Immature natural killer cell (primary cell): ENCODE results near the gene PRR16. TPM values are rescaled to one million over a fixed set of nuclear protein-coding genes. Genes with fewer than 3 reads are reported as not detected.

Source experiments
- DNase-seq, 3 donors: peaks; one replicate each; pipeline ENCODE4 v3.0.0; 2022; ENCODE audit warnings: mixed read lengths in 1 of 3
- H3K27ac Mint-ChIP-seq, 6 donors: one replicate each; pipeline ENCODE4 v1.8.0; 2020; ENCODE audit warnings: mixed read lengths in 6 of 6, mild to moderate bottlenecking in 5 of 6, inconsistent platforms in 4 of 6, moderate library complexity in 3 of 6
- H3K27me3 Mint-ChIP-seq, 3 donors: one replicate each; pipeline ENCODE4 v1.8.0; 2020 to 2021; ENCODE audit warnings: low read depth in 3 of 3, mild to moderate bottlenecking in 3 of 3, mixed read lengths in 3 of 3, moderate library complexity in 3 of 3, inconsistent platforms in 1 of 3
- H3K36me3 Mint-ChIP-seq, 3 donors: one replicate each; pipeline ENCODE4 v1.8.0; 2020; ENCODE audit warnings: mixed read lengths in 3 of 3, inconsistent platforms in 2 of 3, mild to moderate bottlenecking in 2 of 3
- H3K4me1 Mint-ChIP-seq, 2 donors: one replicate each; pipeline ENCODE4 v1.8.0; 2020; ENCODE audit warnings: inconsistent platforms in 2 of 2, mild to moderate bottlenecking in 2 of 2, mixed read lengths in 2 of 2, moderate library complexity in 1 of 2
- H3K4me3 Mint-ChIP-seq, 5 donors: one replicate each; pipeline ENCODE4 v1.8.0; 2020; ENCODE audit warnings: mild to moderate bottlenecking in 5 of 5, mixed read lengths in 5 of 5, inconsistent platforms in 3 of 5, moderate library complexity in 3 of 5
- H3K9me3 Mint-ChIP-seq, 6 donors: one replicate each; pipeline ENCODE4 v1.8.0; 2020; ENCODE audit warnings: mild to moderate bottlenecking in 6 of 6, mixed read lengths in 6 of 6, inconsistent platforms in 4 of 6, moderate library complexity in 3 of 6
- polyA plus RNA-seq, 3 donors: library from polyadenylated mRNA; unstranded; fragments of 300-500 nt; fragmentation: Illumina TruSeq; gene quantifications; one replicate each; pipeline ENCODE4 v1.2.3, GENCODE V29; 2021

The PRR16 gene
- polyA plus RNA-seq, 3 donors from 2014 or later: not detected

- Mint-ChIP-seq H3K27ac (no peak overlapping the region), H3K36me3 (no peaks in the 10 kb centered on the region), H3K27me3 (no peaks in the 10 kb centered on the region), H3K4me3 (no peak overlapping the region), H3K4me1 (no peaks in the 10 kb centered on the region), H3K9me3 (peaks cover 7 to 32% (median 23%) of the 10 kb centered on the region in 6 donors)
- DNase-seq: no peak
These were observed 122.5 kb downstream of the PRR16 start for GRCh38 chr5:120586646-120587045.

DNA sequence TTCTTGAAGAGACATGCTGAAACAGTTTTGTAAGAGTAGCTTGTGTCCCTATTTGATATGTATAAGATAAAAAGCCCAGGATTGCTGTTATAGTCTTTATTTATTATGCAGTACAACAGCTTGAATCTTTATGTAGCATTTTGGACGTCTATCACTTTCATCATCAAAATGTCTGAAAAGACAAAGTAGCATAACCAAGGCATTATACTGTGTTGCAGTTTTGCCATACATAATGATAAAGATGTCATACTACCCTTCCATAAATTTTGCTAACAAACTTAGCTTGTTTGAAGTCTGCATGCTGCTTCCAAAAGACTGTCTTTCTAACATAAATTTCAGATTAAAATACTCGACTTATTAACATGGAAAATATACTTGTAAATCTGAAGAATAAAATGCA is 127.8 kb downstream of the PRR16 start:
- DNase-seq: no peak
- no peaks in the 10 kb centered on the region for H3K4me1 Mint-ChIP-seq
- H3K4me3 Mint-ChIP-seq: no peak overlapping the region
- no peak overlapping the region for H3K27ac Mint-ChIP-seq
- peaks cover 5 to 24% (median 12%) of the 10 kb centered on the region in 6 donors for H3K9me3 Mint-ChIP-seq
- no peaks in the 10 kb centered on the region for H3K36me3 Mint-ChIP-seq
- peaks cover 0 to 2% (median 0%) of the 10 kb centered on the region in 3 donors for H3K27me3 Mint-ChIP-seq

DNA sequence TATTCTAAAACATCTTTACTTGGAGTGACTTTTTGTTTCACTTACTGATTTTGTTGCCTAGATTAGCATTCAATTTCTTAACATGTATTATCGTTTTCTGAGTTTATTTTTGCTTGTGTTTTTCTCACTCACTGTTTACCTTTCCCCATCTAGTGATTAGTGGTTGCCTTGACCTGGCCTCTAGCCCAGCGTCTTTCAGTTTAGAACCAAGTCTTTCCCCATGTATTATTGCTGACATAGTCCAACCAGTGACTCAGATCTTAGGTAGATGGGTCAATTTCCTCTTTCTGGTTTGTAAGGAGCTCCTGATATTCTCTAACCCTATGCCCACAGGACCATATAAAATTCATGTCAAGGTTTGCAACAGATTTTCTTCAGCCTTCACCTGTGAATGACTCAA is 135.5 kb downstream of the PRR16 start:
- no peaks in the 10 kb centered on the region for H3K36me3 Mint-ChIP-seq

DNA sequence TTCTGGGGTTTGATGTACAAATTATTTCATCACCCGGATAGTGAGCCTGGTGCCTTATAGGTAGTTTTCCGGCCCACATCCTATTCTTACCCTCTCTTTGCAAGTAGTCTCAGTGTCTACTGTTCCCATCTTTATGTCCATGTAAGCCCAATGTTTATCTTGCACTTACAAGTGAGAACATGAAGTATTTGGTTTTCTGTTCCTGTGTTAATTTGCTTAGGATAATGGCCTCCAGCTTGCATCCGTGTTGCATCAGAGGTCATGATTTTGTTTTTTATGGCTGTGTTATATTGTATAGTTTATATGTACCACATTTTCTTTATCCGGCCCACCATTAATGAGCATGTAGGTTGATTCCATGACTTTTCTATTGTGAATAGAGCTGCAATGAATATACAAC is 136.5 kb downstream of the PRR16 start:
- no peak overlapping the region for H3K27ac Mint-ChIP-seq
- no peak overlapping the region for H3K4me3 Mint-ChIP-seq
- no peak for DNase-seq
- H3K4me1 Mint-ChIP-seq: no peaks in the 10 kb centered on the region
- H3K36me3 Mint-ChIP-seq: no peaks in the 10 kb centered on the region
- H3K27me3 Mint-ChIP-seq: no peaks in the 10 kb centered on the region
- peaks cover 8 to 47% (median 20%) of the 10 kb centered on the region in 6 donors for H3K9me3 Mint-ChIP-seq

More for the DNA sequence above, 135.5 kb downstream of the PRR16 start:
- Mint-ChIP-seq H3K9me3 (peaks cover 10 to 40% (median 18%) of the 10 kb centered on the region in 6 donors), H3K27me3 (no peaks in the 10 kb centered on the region), H3K4me3 (no peak overlapping the region), H3K4me1 (no peaks in the 10 kb centered on the region), H3K27ac (no peak overlapping the region)
- no peak for DNase-seq

- Mint-ChIP-seq H3K36me3 (no peaks in the 10 kb centered on the region), H3K27ac (no peak overlapping the region), H3K27me3 (no peaks in the 10 kb centered on the region), H3K4me1 (no peaks in the 10 kb centered on the region), H3K4me3 (no peak overlapping the region), H3K9me3 (peaks cover 6 to 51% (median 24%) of the 10 kb centered on the region in 6 donors)
- no peak for DNase-seq
These were observed 137.9 kb downstream of the PRR16 start for GRCh38 chr5:120602033-120602432.

DNA sequence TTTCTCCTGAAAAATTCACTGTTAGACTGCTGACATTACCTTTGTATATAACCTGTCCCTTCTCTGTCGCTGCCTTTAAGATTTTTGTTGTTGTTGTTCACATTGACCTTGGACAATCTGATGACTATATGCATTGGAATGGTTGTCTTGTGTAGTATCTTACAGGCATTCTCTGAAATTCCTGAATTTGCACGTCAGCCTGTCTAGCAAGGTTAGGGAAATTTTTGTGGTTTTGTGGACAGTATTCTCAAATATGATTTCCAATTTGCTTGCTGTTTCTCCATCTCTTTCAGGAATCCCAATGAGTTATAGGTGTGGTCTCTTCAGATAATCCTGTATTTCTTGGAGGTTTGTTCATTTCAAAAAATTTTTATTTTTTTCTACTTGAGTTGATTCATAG is 140.8 kb downstream of the PRR16 start:
- Mint-ChIP-seq H3K9me3 (peaks cover 0 to 59% (median 23%) of the 10 kb centered on the region in 6 donors), H3K4me1 (no peaks in the 10 kb centered on the region), H3K4me3 (no peak overlapping the region), H3K27ac (no peak overlapping the region), H3K27me3 (no peaks in the 10 kb centered on the region), H3K36me3 (no peaks in the 10 kb centered on the region)
- DNase-seq: no peak

DNA sequence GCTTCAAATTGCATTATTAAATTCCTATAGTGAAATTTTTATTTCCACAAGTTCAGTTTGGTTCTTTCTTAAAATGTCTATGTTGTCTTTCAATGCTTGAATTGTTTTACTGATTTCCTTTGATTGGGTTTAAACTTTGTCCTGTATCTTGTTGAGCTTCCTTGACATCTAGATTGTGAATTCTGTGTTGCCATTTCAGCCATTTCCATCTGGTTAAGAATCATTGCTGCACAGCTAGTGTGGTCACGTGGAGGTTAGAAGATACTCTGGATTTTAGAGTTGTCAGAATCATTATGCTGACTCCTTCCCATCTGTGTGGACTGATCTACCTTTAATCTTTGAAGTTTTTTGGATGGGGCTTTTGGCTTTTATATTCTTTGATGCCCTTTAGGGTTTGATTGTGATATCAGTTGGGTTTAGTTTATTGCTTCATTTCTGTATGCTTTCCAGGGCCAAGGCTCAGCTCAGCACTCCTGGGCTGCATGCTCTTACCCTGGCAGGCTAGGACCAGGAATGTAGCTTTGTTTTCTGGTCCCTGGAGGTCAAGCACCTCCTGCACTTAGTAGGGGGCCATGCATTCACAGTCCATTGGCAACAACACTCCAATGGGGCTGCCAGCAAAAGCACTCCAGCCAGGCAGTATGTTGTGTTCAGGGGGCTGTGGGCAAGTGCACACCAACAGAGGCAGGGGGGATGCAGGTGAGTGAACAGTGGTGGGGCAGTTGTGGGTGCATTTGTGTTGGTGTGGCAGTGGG is 141.4 kb downstream of the PRR16 start:
- DNase-seq: no peak
- Mint-ChIP-seq H3K9me3 (peaks cover 0 to 59% (median 24%) of the 10 kb centered on the region in 6 donors), H3K36me3 (no peaks in the 10 kb centered on the region), H3K27ac (no peak overlapping the region), H3K4me1 (no peaks in the 10 kb centered on the region), H3K4me3 (no peak overlapping the region), H3K27me3 (no peaks in the 10 kb centered on the region)

DNA sequence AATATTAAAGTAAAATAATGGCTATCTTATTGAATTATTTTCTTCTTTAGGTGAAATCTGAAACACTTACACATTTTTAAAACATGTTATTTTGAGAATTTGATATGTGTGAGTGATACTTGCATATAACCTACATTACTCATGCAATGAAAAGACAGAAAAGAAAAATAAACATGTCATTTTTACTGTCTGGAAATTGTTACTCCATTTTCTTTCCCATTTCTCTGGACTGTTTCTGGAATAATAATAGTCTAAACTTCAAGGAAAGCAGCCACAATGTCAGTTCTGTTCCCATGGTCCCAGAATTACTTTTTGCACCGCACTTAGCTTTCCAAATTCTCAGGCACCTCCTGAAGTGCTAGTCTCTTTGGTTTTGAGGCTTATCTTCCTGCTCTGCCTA is 145.5 kb downstream of the PRR16 start:
- Mint-ChIP-seq H3K27ac (no peak overlapping the region), H3K9me3 (peaks cover 5 to 45% (median 15%) of the 10 kb centered on the region in 6 donors), H3K27me3 (no peaks in the 10 kb centered on the region), H3K4me1 (no peaks in the 10 kb centered on the region), H3K4me3 (no peak overlapping the region), H3K36me3 (no peaks in the 10 kb centered on the region)
- DNase-seq: no peak

- Mint-ChIP-seq H3K4me1 (no peaks in the 10 kb centered on the region), H3K4me3 (no peak overlapping the region), H3K9me3 (peaks cover 5 to 41% (median 13%) of the 10 kb centered on the region in 6 donors), H3K36me3 (no peaks in the 10 kb centered on the region), H3K27me3 (no peaks in the 10 kb centered on the region), H3K27ac (no peak overlapping the region)
- DNase-seq: no peak
These were observed 146.0 kb downstream of the PRR16 start for GRCh38 chr5:120610145-120610544.

DNA sequence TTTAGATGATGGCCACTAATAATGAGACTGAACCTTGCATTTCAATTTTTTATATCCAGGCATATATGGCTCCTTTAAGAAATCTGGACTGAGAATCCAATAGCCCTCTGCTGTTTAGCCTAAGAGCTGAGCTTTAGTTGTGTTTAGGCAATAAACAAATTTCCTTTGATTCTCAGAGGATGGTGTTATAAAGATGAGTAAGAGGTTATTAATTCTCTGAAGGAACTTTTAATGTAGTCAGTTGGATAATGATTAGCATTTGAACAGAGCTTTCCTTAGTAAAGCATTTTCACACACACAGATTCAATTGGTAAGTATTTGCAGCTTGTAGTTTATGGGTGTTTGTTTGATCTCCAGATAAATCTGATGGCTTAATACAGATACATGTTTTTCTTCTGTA is 149.6 kb downstream of the PRR16 start:
- no peak for DNase-seq
- H3K27me3 Mint-ChIP-seq: no peaks in the 10 kb centered on the region
- H3K27ac Mint-ChIP-seq: no peak overlapping the region
- no peak overlapping the region for H3K4me3 Mint-ChIP-seq
- H3K9me3 Mint-ChIP-seq: peaks cover 8 to 29% (median 10%) of the 10 kb centered on the region in 6 donors
- no peaks in the 10 kb centered on the region for H3K4me1 Mint-ChIP-seq
- no peaks in the 10 kb centered on the region for H3K36me3 Mint-ChIP-seq

DNA sequence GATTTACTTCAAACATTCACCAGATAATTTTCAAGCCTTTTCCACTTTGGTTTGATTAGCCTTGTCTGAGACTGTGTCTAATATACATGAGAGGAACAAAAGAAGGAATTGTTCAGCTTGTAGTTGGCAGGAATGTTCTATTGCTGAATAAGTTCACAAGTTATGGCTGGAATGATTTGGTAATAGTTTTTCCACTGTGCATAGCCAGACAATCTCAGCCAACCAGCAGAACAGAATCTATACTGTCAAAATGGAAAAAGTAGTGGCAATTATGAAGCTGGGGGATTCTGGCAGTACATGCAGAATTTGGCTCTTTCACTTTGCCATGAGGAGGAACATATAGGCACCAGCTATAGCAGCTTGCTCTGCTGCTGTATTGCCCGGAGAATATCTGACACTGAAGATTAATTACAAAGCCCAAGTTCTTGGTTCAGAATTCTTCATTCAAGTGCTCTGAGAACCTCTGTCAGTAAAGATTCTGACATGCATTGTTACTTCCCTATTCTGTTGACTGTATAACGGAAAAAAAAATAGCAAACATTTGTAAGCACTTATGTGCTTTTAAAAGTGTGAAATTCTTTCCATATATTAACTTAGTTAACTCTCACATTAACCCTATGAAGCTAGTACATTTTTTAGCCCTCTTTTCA is 150.6 kb downstream of the PRR16 start:
- Mint-ChIP-seq H3K4me1 (no peaks in the 10 kb centered on the region), H3K9me3 (peaks cover 6 to 29% (median 11%) of the 10 kb centered on the region in 6 donors), H3K27me3 (no peaks in the 10 kb centered on the region), H3K27ac (no peak overlapping the region), H3K36me3 (no peaks in the 10 kb centered on the region), H3K4me3 (no peak overlapping the region)
- no peak for DNase-seq

DNA sequence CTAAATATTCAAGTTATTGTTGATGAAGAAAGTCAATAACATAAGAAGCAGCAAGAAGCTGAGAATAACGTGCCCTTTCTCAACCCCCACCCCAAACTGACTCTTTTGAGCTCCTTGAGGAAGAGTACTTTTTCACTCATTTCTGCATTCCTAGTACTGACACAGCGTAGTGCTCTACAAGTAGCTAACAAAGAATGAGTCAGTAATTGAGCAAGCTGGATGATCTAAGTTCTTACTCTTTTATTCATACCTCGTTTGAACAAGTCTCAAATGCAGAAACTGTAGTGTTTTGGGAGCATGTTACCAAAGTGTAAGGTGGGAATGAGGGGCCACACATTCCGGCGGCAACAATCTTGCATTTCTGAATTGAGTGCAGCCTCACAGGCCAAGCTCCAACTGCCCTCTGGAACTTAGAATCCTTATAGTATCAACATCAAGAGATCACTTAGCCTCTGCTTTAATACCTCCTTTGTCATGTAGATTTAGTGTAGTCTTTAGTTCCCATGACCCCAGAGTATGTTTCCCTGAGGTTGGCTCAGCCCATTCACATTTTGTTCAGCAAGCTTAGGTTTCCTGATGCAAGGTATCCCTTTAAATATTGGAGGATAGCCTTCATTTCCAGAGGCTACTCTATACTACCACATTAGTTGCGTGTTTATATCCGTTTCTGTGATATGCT is 152.0 kb downstream of the PRR16 start:
- H3K4me1 Mint-ChIP-seq: no peaks in the 10 kb centered on the region
- no peaks in the 10 kb centered on the region for H3K27me3 Mint-ChIP-seq
- H3K4me3 Mint-ChIP-seq: no peak overlapping the region
- H3K9me3 Mint-ChIP-seq: peaks cover 4 to 20% (median 13%) of the 10 kb centered on the region in 6 donors
- H3K27ac Mint-ChIP-seq: no peak overlapping the region
- no peak for DNase-seq
- no peaks in the 10 kb centered on the region for H3K36me3 Mint-ChIP-seq

GRCh38 chr5:120621339-120621738 is 157.2 kb downstream of the PRR16 start:
- Mint-ChIP-seq H3K4me3 (no peak overlapping the region), H3K4me1 (peaks cover 0 to 8% of the 10 kb centered on the region in 2 donors), H3K36me3 (no peaks in the 10 kb centered on the region), H3K27me3 (peaks cover 0 to 2% (median 0%) of the 10 kb centered on the region in 3 donors), H3K27ac (no peak overlapping the region), H3K9me3 (peaks cover 4 to 22% (median 15%) of the 10 kb centered on the region in 6 donors)
- no peak for DNase-seq

DNA sequence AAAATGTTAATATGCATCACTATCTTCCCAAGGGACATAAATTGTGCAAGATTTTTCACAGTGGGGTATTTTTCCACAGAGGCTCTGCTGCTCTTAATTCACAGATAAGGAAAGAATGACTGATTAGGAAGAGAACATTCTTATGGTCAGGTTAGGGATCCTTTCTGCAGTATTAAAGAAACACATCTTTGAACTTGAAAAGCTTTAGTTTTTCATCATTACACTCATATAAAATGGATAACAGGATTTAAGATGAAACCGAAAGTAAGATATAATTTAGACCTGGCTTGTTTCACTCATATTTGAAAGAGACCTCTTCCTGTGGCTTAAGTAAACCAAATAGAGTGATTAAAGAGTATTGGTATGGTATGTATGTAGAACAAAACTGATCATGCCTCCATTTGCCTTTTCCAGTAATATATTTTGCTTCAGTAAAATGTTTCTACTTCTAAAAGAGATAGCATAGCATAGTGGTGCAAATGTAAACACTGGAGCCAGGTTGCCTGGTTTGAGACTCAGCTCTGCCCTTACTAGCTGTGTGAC is 160.0 kb downstream of the PRR16 start:
- Mint-ChIP-seq H3K27me3 (peaks cover 0 to 2% (median 0%) of the 10 kb centered on the region in 3 donors), H3K9me3 (peaks cover 0 to 22% (median 13%) of the 10 kb centered on the region in 6 donors), H3K4me1 (peaks cover 0 to 8% of the 10 kb centered on the region in 2 donors)

More for the DNA sequence above, 160.0 kb downstream of the PRR16 start:
- H3K4me3 Mint-ChIP-seq: no peak overlapping the region
- no peaks in the 10 kb centered on the region for H3K36me3 Mint-ChIP-seq
- H3K27ac Mint-ChIP-seq: no peak overlapping the region
- DNase-seq: no peak
